HG02623 (cell line): ENCODE data around the gene SPAAR.
"Not testable (repeated sequence)": the region's sequence is repeated elsewhere in the genome, so short reads cannot be mapped to it uniquely, and the experiment has no call there.

Experiments
- ATAC-seq: cut with Tn5 transposase; IDR thresholded peaks from one replicate; pipeline ENCODE4 v1.9.1; 2021; ENCODE audit warnings: moderate library complexity; ENCODE audit not compliant: unreplicated experiment

The SPAAR gene, protein sequence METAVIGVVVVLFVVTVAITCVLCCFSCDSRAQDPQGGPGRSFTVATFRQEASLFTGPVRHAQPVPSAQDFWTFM

DNA sequence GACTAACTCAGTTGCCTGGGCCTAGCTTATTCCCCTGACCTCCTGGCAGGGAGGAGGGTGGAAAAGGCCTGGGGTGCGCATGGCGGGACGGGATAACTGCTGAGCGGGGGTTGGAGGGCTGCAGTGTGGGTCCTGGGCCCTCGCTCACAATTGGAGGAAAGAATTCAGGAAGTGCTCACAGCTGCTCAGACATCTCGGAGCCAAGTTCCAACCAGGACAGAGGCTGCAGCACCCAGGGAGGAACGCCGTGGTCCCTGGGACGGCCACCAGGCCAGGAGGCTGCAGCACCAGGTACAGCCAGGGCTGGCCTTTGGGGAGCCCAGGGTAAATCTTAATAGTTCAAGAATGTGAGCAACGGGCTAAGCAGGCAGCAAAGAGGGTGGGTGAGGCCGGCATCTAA, at the start of gene SPAAR:
Gene SPAAR, plus strand, starts transcription at position 217 of the 400 bp plus-strand sequence. CDS start 974 bp downstream, outside the sequence.
- ATAC-seq = no peak

DNA sequence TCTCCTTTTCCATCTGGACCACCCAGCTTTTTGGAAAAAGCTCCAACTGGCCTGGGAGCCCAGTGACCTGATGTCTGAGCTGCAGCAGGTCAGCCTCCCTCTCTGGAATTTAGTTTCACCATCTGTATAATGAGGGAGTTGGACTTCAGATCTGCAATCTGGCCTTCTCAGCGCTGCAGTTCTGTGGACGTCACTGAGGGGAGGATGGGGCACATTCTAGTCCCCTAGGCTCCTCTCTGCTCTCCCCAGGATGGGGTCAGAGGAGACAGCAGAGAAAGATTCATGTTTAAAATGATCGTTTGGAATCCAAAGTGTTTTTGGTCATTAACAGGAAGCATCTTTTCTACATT, 49.3 kb upstream of the SPAAR start:
- ATAC-seq = no peak

DNA sequence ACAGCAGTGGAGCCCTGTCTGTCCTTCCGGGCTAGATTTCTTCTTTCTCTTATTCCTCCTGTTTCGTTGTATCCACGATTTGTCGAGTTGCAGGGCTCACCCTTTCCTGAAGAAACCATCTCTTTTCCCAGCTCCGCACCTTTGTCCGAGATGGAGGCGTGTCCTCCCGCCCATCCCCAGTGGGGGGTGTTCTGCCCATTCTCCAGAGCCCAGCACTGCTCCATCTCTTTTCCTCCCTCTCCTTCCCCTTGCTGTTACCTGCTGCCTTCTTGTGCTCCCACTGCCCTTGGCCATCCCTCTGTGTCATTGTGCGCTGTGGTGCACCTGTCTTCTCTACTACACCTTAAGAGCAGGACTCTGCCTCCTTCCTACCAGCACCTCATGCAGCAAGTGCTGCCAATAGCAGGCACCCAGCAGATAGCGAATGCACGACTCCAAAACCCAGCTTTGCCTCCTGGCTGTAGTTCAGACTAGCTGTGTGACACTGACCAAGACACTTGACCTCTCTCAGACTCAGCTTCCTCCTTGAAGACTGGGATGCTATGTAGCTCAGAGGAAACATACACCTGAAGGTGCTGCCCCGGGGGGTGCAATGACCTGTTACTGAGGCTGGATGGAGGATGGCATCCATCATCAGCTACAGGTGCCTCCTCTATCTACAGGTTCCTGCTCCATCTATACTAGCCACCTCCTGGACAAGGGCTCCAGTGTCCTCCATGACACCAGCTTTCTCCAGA, 48.0 kb upstream of the SPAAR start:
- no peak for ATAC-seq

DNA sequence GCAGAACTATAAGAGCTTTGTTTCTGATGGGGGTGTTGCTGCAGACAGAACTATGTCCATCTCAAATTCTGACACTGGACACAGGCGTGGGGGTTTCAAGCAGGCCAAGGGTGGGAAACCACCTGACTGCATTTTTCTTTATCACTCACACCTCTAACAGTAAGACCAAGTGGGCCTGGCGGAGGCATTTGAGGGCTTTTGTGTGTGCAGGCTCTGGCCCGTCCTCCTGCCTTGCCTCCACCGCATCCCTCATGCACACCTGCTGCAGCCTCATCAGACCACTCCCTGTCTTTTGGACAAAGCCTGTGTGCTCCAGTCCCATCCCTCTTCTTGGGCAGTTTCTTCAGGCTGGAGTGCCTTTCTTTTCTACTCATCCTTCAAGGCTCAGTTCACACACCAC, 47.0 kb upstream of the SPAAR start:
- no peak for ATAC-seq

DNA sequence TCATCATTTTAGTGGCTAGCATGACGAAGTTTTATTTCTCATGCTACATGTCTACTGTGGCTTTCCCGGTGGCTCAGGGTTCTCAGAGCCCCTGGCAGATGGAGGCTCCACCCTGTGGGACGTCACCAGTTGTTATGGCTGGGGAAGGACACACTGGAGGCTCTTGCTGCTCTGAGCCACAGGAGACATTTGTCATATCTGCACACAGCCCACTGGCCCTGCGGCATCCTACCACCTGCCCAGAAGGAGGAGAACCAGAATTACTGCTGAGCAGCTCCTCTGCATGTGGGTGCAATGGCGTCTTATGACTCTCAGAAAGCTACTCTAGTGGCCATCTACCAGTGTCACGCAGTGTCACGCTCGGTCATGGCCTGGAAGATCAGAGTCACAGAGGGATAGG, 45.7 kb upstream of the SPAAR start:
- no peak for ATAC-seq

DNA sequence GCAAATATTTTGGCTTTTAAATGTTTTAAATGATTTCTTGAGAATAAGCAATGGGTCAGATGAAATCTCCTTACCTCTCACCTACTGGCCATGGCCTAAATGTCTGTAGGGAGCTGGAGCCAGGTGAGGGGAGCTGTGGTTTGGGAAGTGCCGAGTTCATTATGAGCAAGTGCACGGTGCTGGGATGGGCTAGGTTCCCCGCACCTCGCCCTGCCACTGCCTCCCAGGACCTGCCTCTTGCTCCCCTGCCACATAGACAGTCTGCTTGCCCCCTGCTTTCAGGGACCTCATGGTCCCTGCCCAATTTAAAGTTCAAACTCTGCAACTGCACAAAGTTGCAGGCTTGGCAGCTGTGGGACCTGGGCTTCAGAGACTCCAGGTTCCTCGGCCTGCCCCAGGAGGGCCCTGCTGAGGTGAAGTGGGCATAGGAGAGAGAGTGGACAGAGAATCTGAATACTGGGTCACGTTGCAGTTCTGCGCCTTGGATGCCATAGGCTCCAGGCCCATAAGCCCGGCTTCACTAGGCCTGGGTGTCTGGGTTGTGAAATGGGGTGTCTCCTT, 44.5 kb upstream of the SPAAR start:
- ATAC-seq = no peak

DNA sequence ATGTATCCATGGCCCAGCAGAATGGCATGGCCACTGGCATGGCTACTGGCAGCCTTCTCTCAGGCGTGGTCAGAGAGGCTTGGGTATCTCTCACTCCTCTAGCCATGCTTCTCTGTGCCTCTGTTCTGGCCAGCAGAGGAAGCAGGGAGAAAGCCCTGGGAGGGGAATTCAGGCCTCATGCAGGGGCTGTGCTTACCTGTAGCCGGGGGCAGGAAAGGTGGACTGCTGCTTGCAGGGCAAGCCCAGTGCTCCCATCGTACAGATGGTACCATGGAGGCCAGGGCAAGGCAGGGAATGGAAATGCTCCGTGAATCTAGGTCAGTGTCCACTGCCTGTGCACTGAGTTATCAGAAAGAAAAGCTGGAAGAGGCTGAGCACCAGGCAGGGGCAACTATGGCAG, 41.8 kb upstream of the SPAAR start:
- ATAC-seq = no peak

DNA sequence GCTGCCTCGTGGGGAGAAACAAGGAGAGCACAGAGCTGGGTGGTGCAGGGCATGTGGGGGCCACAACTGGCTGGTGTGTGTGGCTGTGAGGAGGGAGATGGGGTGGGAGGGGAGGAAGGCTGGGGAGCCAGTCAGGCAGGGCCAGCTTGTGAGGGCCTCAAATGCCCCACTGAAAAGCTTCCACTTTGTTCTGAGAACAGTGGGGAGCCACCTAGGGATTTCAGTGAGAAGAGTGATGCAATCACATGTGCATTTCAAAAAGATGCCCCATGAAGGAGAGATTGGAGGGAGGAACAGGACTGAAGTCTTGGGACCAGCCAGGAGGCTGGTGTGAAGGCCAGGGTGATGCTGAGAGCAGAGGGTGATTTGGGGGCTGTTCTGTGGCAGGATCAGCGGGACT, 40.4 kb upstream of the SPAAR start:
- ATAC-seq = no peak

DNA sequence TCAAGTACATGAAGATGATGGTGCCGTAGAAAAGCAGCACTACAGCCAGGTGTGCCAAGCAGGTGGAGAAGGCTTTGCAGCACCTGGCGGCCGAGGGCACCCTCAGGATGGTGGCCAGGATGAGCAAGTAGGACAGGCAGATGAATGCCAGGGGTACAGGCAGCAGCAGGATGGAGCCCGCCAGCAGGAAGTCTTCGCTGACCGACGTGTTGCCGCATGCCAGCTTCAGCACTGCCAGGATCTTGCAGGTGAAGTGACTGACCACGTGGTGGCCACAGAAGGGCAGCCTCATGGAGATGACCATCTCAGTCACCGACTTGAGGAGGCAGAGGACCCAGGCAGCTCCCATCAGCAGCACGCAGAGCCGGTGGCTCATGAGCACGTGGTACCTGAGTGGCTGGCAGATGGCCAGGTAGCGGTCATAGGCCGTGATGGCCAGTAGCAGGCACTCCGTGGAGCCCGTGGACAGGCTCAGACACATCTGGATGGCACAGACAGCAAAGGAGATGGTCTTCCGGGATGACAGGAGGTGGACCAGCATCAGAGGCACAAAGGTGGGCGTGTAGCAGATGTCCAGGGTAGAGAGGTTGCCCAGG, 39.6 kb upstream of the SPAAR start:
- no peak for ATAC-seq

DNA sequence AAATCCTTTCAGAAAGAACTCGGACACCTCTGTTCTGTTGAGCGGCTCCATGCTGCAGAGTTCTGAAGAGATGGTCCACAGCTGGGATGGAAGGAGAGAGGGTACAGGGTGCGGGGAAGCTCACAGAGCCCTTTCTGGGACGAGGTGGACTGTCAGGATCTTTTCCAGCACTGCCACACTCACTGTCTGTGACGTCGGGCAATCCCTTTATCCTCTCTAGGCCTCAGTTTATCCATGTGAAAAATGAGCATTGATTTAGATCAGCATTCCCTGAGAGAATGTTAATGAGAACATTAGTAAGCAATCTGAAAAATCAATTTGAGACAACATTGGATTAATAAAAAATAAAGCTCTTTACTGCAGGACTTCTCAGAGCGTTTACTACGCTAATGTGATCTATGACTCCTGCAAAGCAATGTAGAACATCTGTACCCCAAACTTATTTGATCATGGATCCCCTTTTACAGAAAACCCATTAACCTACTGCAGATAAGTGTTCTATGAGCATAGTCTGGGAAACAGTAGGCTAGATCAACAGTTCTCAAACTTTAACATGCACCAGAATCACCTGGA, 38.9 kb upstream of the SPAAR start, which contains the start of gene OR13J1:
Gene OR13J1, minus strand, starts transcription at position 51 of the 573 bp plus-strand sequence. Its CDS starts 0 bp downstream, at position 51.
- ATAC-seq = no peak

DNA sequence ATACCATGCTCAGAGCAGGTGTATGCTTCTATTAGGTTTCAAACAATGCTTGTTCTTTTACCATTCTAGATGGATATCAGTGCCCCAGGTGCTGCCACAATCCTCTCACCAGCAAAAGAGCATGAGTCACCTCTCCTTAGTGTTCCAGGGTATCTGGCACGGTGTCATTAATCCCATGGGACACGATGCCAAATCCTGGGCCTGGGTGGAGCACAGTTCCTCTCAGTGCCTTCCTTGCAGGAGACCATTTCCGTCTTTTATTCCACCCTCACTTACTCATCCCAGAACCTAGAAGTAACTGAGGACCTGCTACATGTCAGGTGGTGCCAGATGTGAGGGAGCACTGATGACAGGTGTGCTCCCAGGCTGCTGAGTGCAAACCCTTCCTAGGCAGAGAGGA, 37.7 kb upstream of the SPAAR start:
- ATAC-seq = no peak

DNA sequence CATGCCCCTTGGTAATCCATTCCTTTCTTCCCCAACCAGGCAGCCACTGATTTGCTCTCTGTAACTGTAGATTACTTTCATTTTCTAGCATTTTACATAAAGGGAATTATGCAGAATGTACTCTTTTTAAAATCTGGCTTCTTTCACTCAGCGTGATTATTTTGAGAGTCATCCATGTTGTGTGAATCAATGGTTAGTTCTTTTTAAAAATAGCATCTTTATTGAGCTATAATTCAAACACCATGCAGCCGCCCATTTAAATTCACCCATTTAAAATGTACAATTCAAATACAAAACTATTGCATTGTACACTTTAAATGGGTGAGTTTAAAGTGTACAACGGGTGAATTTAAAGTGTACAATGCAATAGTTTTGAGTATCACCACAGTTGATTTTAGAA, 36.8 kb upstream of the SPAAR start:
- ATAC-seq = no peak

DNA sequence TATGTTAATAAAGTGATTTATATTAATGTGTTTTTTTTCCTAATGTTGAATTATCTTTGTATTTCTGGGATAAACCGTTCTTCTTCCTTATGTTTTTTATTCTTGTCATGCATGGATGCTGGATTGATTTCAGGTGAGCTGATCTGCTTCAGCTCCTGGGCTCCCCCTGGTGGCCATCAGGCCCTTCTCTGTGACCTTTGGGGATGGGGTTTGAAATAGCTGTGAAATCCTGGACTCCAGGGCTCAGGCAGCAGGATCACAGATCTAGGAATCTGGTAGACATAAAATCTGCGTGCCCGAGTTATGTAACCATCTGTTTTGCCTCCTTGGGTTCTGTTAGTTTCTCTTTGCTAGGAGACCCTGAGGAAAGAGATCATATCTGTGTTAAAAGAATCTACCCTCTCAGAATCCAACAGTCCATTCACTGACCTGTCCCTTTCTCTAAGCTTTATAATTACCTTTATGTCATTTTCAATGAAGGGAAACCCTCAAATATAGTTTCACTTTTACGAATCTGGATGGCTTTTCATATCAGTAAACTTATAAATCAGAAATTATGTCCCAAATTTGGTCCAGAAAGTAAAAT, 26.9 kb upstream of the SPAAR start:
- ATAC-seq = no peak

DNA sequence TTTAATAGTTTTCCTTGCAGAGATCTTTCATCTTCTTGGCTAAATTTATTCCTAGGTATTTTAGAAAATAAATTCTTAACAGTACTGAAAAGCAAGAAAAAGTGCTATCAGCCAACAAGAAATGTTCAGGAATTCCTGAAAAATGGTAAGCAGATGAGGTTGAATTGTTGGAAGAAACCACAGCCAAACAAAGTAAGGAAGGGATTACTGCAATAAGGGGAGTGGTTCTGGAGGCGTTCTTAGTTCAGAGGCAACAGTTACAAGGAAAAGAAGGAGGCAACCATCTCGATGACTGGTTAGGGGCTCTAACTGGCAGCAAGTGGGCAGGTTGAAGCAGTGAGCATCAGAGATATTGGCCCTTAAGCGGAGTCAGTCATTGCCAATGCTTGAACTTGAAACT, 26.3 kb upstream of the SPAAR start:
- no peak for ATAC-seq

DNA sequence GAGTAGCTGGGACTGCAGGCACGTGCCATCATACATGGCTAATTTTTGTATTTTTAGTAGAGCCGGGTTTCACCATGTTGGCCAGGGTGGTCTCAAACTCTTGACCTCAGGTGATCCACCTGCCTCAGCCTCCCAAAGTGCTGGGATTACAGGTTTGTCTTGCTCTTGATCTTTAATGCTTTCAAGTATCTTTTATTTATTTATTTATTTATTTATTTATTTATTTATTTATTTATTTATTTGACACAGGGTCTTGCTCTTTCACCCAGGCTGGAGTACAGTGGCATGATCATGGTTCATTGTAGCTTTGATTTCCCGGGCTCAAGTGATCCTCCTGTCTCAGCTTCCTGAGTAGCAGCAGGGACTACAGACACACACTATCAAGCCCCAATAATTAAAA, 24.4 kb upstream of the SPAAR start:
- not testable (repeated sequence) for ATAC-seq

DNA sequence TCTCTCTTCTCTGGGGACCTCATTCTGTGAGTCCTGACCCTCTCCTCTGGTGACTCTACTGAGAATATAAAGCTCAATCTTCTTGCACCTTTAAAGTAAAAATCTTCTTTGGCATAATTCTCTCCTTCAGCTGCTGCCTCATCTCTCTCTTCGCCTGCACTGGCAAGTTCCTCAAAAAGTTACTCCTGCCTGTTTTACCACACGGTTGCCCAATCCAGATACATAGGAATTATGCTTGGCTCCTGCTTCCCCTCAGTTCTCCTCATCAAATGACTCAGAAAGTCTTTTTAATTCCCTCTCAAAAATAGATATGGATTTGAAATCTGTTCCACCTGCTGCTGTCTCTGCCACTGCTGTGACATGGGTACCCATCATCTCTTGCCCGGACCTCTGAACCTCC, 17.6 kb upstream of the SPAAR start:
- no peak for ATAC-seq

DNA sequence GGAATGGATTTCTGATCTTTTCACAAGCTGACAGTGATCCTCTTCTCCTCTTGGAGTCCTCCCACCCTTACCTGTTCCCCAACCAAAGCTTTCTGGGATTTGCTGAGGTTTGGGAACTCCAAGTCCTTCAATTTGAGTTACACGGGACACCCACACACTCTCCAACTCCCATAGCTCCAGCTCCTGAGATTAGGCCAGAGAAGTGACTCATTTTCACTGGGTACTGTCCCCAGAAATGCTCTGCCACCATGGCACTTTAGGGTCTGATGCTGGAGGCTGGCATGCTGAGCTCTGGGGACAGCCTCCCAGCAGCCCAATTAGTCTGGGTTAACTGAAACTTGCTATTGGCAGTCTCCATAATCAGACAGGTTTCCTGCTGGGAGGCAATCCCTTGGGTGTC, 17.2 kb upstream of the SPAAR start:
- ATAC-seq = no peak

DNA sequence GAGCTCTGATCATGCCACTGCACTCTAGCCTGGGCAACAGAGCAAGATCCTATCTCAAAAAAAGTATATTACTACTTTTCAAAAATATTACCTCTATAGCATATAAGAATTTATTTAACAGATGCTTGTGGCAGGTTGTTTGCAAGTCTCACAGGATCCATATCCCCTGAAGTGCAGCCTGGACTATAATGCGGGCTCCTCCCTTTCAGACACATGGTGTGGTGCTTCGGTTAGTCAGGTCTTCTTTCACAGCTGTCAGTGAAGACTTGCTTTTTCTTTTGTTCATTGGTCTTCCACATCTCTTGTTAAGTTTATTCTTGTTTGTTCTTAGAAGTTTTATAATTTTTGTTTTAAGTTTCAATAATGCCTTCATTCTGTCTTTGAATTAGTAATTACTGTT, 12.7 kb upstream of the SPAAR start:
- ATAC-seq = no peak

DNA sequence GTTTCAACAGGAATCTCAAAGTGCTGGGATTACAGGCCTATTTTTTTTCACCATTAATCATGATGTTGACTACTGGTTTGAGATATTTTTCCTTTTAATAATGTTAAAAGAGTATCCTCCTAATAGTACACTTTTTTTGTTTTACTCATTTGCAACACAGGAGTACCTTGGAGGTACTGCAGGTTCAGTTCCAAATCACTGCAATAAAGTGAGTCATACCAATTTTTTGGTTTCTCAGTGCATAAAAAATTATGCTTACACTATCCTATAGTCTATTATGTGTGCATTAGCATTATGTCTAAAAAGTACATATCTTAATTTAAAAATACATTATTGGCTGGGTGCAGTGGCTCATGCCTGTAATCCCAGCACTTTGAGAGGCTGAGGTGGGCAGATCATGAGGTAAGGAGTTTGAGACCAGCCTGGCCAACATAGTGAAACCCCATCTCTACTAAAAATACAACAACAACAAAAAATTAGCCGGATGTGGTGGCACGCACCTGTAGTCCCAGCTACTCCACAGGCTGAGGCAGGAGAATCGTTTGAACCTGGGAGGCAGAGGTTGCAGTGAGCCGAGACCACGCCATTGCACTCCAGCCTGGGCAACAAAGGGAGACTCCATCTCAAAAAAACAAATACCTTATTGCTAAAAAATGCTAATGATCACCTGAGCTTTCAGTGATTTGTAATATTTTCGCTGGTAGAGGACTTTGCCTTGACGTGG, 11.8 kb upstream of the SPAAR start:
- ATAC-seq = not testable (repeated sequence)

DNA sequence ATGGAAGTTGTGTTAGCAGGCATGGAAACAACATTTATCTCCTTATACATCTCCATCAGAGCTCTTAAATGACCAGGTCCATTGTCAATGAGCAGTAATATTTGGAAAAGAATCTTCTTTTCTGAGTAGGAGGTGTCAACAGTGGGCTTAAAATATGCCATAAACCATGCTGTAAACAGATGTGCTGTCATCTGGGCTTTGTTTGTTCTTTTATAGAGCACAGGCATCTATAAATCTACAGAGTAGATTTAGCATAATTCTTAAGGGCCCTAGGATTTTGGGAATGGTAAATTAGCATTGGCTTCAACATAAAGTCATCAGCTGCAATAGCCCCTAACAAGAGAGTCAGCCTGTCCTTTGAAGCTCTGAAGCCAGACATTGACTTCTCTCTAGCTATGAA, 11.0 kb upstream of the SPAAR start:
- ATAC-seq = no peak

DNA sequence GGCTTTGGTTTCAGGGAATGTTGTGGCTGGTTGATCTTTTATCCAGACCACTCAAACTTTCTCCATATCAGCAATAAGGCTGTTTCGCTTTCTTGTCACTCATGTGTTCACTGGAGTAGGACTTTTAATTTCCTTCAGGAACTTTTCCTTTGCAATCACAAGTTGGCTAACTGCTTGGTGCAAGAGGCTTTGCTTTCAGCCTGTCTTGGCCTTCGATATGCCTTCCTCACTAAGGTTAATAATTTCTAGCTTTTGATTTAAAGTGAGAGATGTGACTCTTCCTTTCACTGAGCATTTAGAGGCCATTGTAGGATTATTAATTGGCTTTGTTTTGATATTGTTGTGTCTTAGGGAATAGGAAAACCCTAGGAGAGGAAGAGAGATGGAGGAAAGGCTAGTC, 10.3 kb upstream of the SPAAR start:
- ATAC-seq = no peak
